K562 (cell line): ENCODE data around the gene UBL3. TPM values are rescaled to one million over a fixed set of nuclear protein-coding genes. Genes with fewer than 3 reads are reported as not detected.
A peak's percentile ranks its signal among the peaks of the same experiment; 100 is the strongest.

Experiments
- ATAC-seq: fragments of 200-7000 bp; cut with Tn5 transposase; 3 replicates; pipeline ENCODE4 v1.9.1; 2020; ENCODE audit warnings: moderate library complexity
- BruUV-seq: library from RNA; stranded (reverse); fragments of 400-500 nt; replicated peaks from 2 replicates; lab custom pipeline; 2021; lab: Mats Ljungman, UMichigan
- CTCF ChIA-PET: fragments of 300-600 bp; formaldehyde crosslinking; extraction: SDS; loops from one replicate; lab custom pipeline; 2021; ENCODE audit warnings: low intra/inter-chr PET ratio; lab: Yijun Ruan, JAX
- POLR2A ChIA-PET: fragments of 300-600, 350-650 bp; sonication (Branson Sonifier 250); formaldehyde crosslinking; extraction: SDS; loops from one replicate; lab custom pipeline; 2021; ENCODE audit warnings: antibody characterized with exemption, inconsistent platforms; lab: Yijun Ruan, JAX
- DNase-seq, 4 experiments: peaks; one replicate each; pipeline versions ENCODE4 v3.0.0 to v3.0.0-alpha.2; 2011 to 2018; ENCODE audit warnings: low spot score in 3 of 4, mixed read lengths in 3 of 4; ENCODE audit errors: extremely low read depth in 1 of 4
- FAIRE-seq: peaks from 2 replicates; lab custom pipeline; 2011; peaks lifted over from hg19 to GRCh38; lab: Jason Lieb, UNC
- H2AFZ ChIP-seq: 2 replicates; pipeline ENCODE4 v1.6.0; 2011; ENCODE audit warnings: low read depth, low read length, control low read depth, inconsistent platforms
- H3K27ac ChIP-seq: fragments of 200-600 bp; 3 replicates; pipeline ENCODE4 v1.8.0; 2011; ENCODE audit warnings: low read depth, mild to moderate bottlenecking, control low read depth, inconsistent platforms, low read length, moderate library complexity, mixed read lengths; ENCODE audit errors: extremely low read depth
- H3K27me3 ChIP-seq, 2 experiments: fragments of 300-600 bp in 1 of 2; 2 replicates in 1 of 2; 3 replicates in 1 of 2; pipeline versions ENCODE4 v1.6.0 to v1.8.0; 2011; ENCODE audit warnings: inconsistent platforms in 2 of 2, low read length in 2 of 2, mild to moderate bottlenecking in 1 of 2, mixed read lengths in 1 of 2, moderate library complexity in 1 of 2; ENCODE audit not compliant: control insufficient read depth in 2 of 2, insufficient read depth in 2 of 2
- H3K36me3 ChIP-seq: fragments of 300-600 bp; 3 replicates; pipeline ENCODE4 v1.8.0; 2011; ENCODE audit warnings: mild to moderate bottlenecking, low read length, inconsistent platforms; ENCODE audit not compliant: control insufficient read depth, insufficient read depth
- H3K4me1 ChIP-seq, 2 experiments: fragments of 200-600 bp in 1 of 2; replicated peaks in 1 of 2; 2 replicates in 1 of 2; 3 replicates in 1 of 2; pipeline versions ENCODE4 v1.5.1 to v1.8.0; 2011; ENCODE audit warnings: inconsistent platforms in 2 of 2, low read length in 2 of 2, mild to moderate bottlenecking in 1 of 2, mixed read lengths in 1 of 2, moderate library complexity in 1 of 2; ENCODE audit not compliant: control insufficient read depth in 2 of 2, insufficient read depth in 2 of 2
- H3K4me2 ChIP-seq: 2 replicates; pipeline ENCODE4 v1.6.1; 2011; ENCODE audit warnings: low read length, control low read depth, inconsistent platforms, mixed read lengths; ENCODE audit not compliant: insufficient read depth
- H3K4me3 ChIP-seq: fragments of 200-600 bp; sonication (generic), shearing (Covaris generic); 2 replicates; pipeline ENCODE4 v1.5.1; 2016; ENCODE audit warnings: control low read depth, inconsistent platforms
- H3K79me2 ChIP-seq: fragments of 200-600 bp; 3 replicates; pipeline ENCODE4 v1.8.0; 2011; ENCODE audit warnings: low read length, inconsistent platforms; ENCODE audit not compliant: control insufficient read depth, insufficient read depth
- H3K9ac ChIP-seq, 2 experiments: 2 replicates each; pipeline versions ENCODE4 v1.6.0 to v1.6.1; 2011; ENCODE audit warnings: low read depth in 2 of 2, low read length in 2 of 2, control low read depth in 1 of 2, inconsistent platforms in 1 of 2, mild to moderate bottlenecking in 1 of 2, mixed read lengths in 1 of 2; ENCODE audit not compliant: insufficient read depth in 1 of 2
- H3K9me1 ChIP-seq: one replicate; pipeline ENCODE4 v1.6.0; 2011; ENCODE audit warnings: inconsistent platforms, mild to moderate bottlenecking, low read length, moderate library complexity; ENCODE audit not compliant: control insufficient read depth, insufficient read depth
- H3K9me3 ChIP-seq: replicated peaks from 2 replicates; pipeline ENCODE4 v1.5.1; 2011; ENCODE audit warnings: low read depth, low read length, inconsistent platforms; ENCODE audit not compliant: control insufficient read depth, insufficient read depth
- H4K20me1 ChIP-seq: replicated peaks from 2 replicates; pipeline ENCODE4 v1.6.1; 2011; ENCODE audit warnings: low read length, inconsistent platforms, mixed read lengths; ENCODE audit not compliant: control insufficient read depth, insufficient read depth
- CTCF ChIP-seq, 3 experiments: IDR thresholded peaks in 2 of 3; conservative IDR thresholded peaks in 1 of 3; 2 replicates each; pipeline ENCODE4 v1.5.1; 2011 to 2012; ENCODE audit warnings: low read length in 3 of 3, mild to moderate bottlenecking in 3 of 3, control low read depth in 2 of 3, improper control_type of control experiment in 1 of 3, inconsistent platforms in 1 of 3, low read depth in 1 of 3, mixed read lengths in 1 of 3, moderate library complexity in 1 of 3; ENCODE audit not compliant: insufficient read depth in 2 of 3
- E2F4 ChIP-seq: sonication (generic); formaldehyde crosslinking; IDR thresholded peaks from 2 replicates; pipeline ENCODE4 v1.8.0; 2022; ENCODE audit warnings: mild to moderate bottlenecking, low read depth, missing genetic modification reagents
- FIP1L1 ChIP-seq: fragments of 200-400 bp; formaldehyde crosslinking; IDR thresholded peaks from 2 replicates; pipeline ENCODE4 v1.6.1; 2018; ENCODE audit warnings: mild to moderate bottlenecking, low read depth, low read length; ENCODE audit not compliant: poor library complexity, severe bottlenecking
- SRSF7 ChIP-seq: fragments of 200-400 bp; formaldehyde crosslinking; optimal IDR thresholded peaks from 2 replicates; pipeline ENCODE3; 2017; ENCODE audit warnings: mild to moderate bottlenecking, low read depth, low read length
- ZMIZ1 ChIP-seq, 2 experiments: fragments of 150-350 bp in 1 of 2; IDR thresholded peaks; 2 replicates each; pipeline ENCODE4 v1.6.1; 2012 to 2016; ENCODE audit warnings: low read depth in 2 of 2, low read length in 2 of 2, mild to moderate bottlenecking in 1 of 2, moderate library complexity in 1 of 2
- WGBS: fragments of 100-300 bp; shearing (Covaris generic); methylation state at CpG from one replicate; pipeline ENCODE4 v1.1.6; 2016; ENCODE audit warnings: low coverage, mixed read lengths; ENCODE audit not compliant: insufficient coverage; ENCODE audit errors: missing lambda C conversion rate; 5-methylcytosine and 5-hydroxymethylcytosine counted together
- in situ Hi-C: fragments of 300-500 bp; cut with MboI; formaldehyde crosslinking; loops from 4 replicates; pipeline ENCODE4 v1.15.0; 2018; ENCODE audit warnings: inconsistent platforms, mixed read lengths
- intact Hi-C: fragments of 100-400 bp; cut with micrococcal nuclease; formaldehyde crosslinking; loops from 2 replicates; pipeline ENCODE4 v1.14.2; 2022
- polyA plus RNA-seq, 8 experiments: library from polyadenylated mRNA; depleted of rRNA in 4 of 8; stranded (reverse) in 5 of 8; unstranded in 3 of 8; fragments of >200 nt; fragmentation: Nextera tagmentation in 2 of 8; fragmentation: Illumina TruSeq in 1 of 8; extraction: Ambion mirVana in 2 of 8; extraction: Trizol in 1 of 8; gene quantifications; 2 replicates each; pipeline versions ENCODE4 v1.2.1 to v1.2.3, GENCODE V29; 2011 to 2014; ENCODE audit warnings: inconsistent platforms in 1 of 8, missing spikeins in 1 of 8
- total RNA-seq, 7 experiments: library from RNA; depleted of rRNA in 6 of 7; stranded (reverse); fragments of >200 nt in 6 of 7; fragmentation: Illumina TruSeq in 2 of 7; extraction: Trizol in 2 of 7; gene quantifications; 2 replicates each; pipeline versions ENCODE4 v1.2.1 to v1.2.3, GENCODE V29; 2011 to 2021; ENCODE audit warnings: low replicate concordance in 1 of 7

The UBL3 gene
- total and polyA plus RNA-seq, 9 of the 15 experiments (the other 6 are each of a cell fraction or from before 2014, with no cell fraction given) = 0.64 to 2.4 (median 1.8) TPM

GRCh38 chr13:29801737-29802305 lies 48.6 kb downstream of the UBL3 start:
- in situ Hi-C loops (no loop called here), intact Hi-C loops (no loop called here)
- Histone ChIP-seq H2AFZ (no peak overlapping the region), H4K20me1 (no peaks in the 10 kb centered on the region), H3K4me1 (no peaks in the 10 kb centered on the region), H3K36me3 (no peaks in the 10 kb centered on the region), H3K4me3 (no peak overlapping the region), H3K9me1 (no peaks in the 10 kb centered on the region), H3K9me3 (no peaks in the 10 kb centered on the region), H3K79me2 (no peaks in the 10 kb centered on the region), H3K4me2 (no peak overlapping the region), H3K27me3 (peaks cover 0 to 7% of the 10 kb centered on the region in 2 experiments; a peak in 1 of 5 replicates), H3K27ac (no peak overlapping the region), H3K9ac (no peak overlapping the region)
- no TSS peak for BruUV-seq
- DNase-seq (no peak), ATAC-seq (no peak), FAIRE-seq (no peak)
- 4% methylated on average over 4 of the region's 4 CpGs for WGBS
- ChIA-PET POLR2A (no interaction called here), CTCF (no interaction called here)
- TF ChIP-seq FIP1L1 (no peak), CTCF (IDR thresholded peaks at IDR 0.05 in 2 of 3, conservative IDR thresholded peaks at IDR 0.05 in 1 of 3; ENCODE audit: insufficient read depth in 2 of 3, low read depth in 1 of 3, low read length in 3 of 3) (peak in 1 of 3 experiments; percentile 18; a peak in 3 of 6 replicates)

- ATAC-seq (no peak), FAIRE-seq (no peak), DNase-seq (no peak)
- H3K9ac ChIP-seq = no peak overlapping the region
- H3K79me2 ChIP-seq = no peaks in the 10 kb centered on the region
- H3K4me1 ChIP-seq = no peaks in the 10 kb centered on the region
- in situ Hi-C loops = no loop called here
- no TSS peak for BruUV-seq
- intact Hi-C loops = no loop called here
- H3K4me2 ChIP-seq = no peak overlapping the region
- no peak overlapping the region for H3K27ac ChIP-seq
- ChIA-PET POLR2A (interaction anchor here (0.5 kb wide), 1 partner anchor 8 kb away, joined by 3 read pairs; no protein-coding TSS in a partner anchor), CTCF (no interaction called here)
- H4K20me1 ChIP-seq = no peaks in the 10 kb centered on the region
- H3K9me3 ChIP-seq = no peaks in the 10 kb centered on the region
- no peaks in the 10 kb centered on the region for H3K9me1 ChIP-seq
- no peaks in the 10 kb centered on the region for H3K36me3 ChIP-seq
- H2AFZ ChIP-seq = no peak overlapping the region
- H3K4me3 ChIP-seq = no peak overlapping the region
- 0% methylated on average over 4 of the region's 4 CpGs for WGBS
- peaks cover 0 to 7% of the 10 kb centered on the region in 2 experiments; a peak in 1 of 5 replicates for H3K27me3 ChIP-seq
- TF ChIP-seq ZMIZ1 (IDR thresholded peaks at IDR 0.05; ENCODE audit: low read depth in 2 of 2, low read length in 2 of 2) (no peak), E2F4 (no peak), SRSF7 (no peak)
Observed at GRCh38 chr13:29801102-29801501, 49.3 kb downstream of the UBL3 start.
